Muscle of leg (tissue), 11 donors: Measurements from ENCODE around the gene HSPA12A. TPM values are rescaled to one million over a fixed set of nuclear protein-coding genes. Genes with fewer than 3 reads are reported as not detected.

Experiments used
- DNase-seq: peaks from one replicate; pipeline ENCODE4 v3.0.0; 2013
- H3K27ac ChIP-seq: one replicate; pipeline ENCODE4 v1.5.1; 2013; ENCODE audit warnings: mild to moderate bottlenecking, low read length, control low read depth
- H3K27me3 ChIP-seq: one replicate; pipeline ENCODE4 v1.6.1; 2013; ENCODE audit warnings: low read length; ENCODE audit not compliant: control insufficient read depth, insufficient read depth
- H3K36me3 ChIP-seq: one replicate; pipeline ENCODE4 v1.6.1; 2013; ENCODE audit warnings: low read length; ENCODE audit not compliant: control insufficient read depth, insufficient read depth
- H3K4me1 ChIP-seq: one replicate; pipeline ENCODE4 v1.6.1; 2013; ENCODE audit warnings: low read length; ENCODE audit not compliant: control insufficient read depth, insufficient read depth
- H3K4me3 ChIP-seq: one replicate; pipeline ENCODE4 v1.5.1; 2013; ENCODE audit warnings: low read length, control low read depth
- H3K9me3 ChIP-seq: replicated peaks from 2 replicates; pipeline ENCODE4 v1.6.1; 2013; ENCODE audit warnings: low read depth, low read length; ENCODE audit not compliant: control insufficient read depth
- WGBS: methylation state at CpG from one replicate; pipeline ENCODE4 v1.1.5; 2013; ENCODE audit warnings: missing lambda C conversion rate; ENCODE audit not compliant: insufficient coverage; 5-methylcytosine and 5-hydroxymethylcytosine counted together
- polyA plus RNA-seq, 8 donors: library from polyadenylated mRNA; unstranded; fragments of 120-200 nt; gene quantifications; one replicate each; pipeline versions ENCODE4 v1.2.1 to v1.2.3, GENCODE V29; 2013; ENCODE audit warnings: inconsistent platforms in 1 of 8, low replicate concordance in 1 of 8; ENCODE audit not compliant: insufficient read length in 8 of 8, insufficient read depth in 1 of 8
- total RNA-seq: library from RNA; stranded (reverse); fragments of 120-200 nt; gene quantifications from one replicate; pipeline ENCODE4 v1.2.4, GENCODE V29; 2013

The HSPA12A gene
- total and polyA plus RNA-seq, 9 donors = 5.5 to 10.8 (median 7.4) TPM

- peaks cover 42% of the 10 kb centered on the region for H3K27me3 ChIP-seq
- H3K27ac ChIP-seq = no peak overlapping the region
- H3K4me1 ChIP-seq = peaks cover 14% of the 10 kb centered on the region
- H3K36me3 ChIP-seq = no peaks in the 10 kb centered on the region
- no peaks in the 10 kb centered on the region for H3K9me3 ChIP-seq
- no peak overlapping the region for H3K4me3 ChIP-seq
- WGBS = 80% methylated on average over 12 of the region's 12 CpGs
- no peak for DNase-seq
These were observed 1.9 kb upstream of the HSPA12A start for GRCh38 chr10:116744163-116744753.

DNA sequence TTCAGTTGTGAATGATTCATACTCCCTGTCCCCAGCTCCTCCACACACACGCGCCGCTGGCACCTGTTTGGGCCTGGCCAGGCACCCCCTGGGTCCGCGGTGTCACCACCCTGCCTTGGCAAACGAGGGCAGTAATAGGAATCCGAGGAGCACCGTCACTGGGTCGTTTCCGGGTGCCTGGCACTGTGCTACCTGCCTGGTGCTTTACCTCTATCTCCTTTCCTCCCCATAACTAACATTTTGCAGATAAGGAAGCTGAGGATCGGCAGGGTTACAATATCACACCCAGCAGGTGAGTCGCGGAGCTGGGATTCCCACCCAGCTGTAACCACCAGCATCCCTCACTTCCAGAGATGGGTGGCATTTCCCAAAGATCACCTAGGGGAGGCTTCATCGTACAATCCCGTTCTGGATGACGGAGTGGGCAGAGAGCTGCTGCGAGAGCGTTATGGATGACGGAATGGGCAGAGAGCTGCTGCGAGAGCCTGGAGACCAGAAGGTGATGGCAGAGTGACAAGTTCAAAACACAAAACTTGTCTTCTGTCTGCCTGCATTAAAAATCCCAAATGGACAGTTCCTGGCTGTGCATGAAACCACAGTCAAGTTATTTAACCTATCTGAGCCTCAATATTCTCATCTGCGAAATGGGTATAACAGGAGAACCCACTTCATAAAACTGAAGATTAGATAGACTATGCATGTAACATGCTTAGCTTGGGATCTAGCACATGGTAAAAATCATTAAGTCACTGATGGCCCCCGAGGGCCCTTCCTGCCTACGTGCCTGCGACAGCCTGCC, 1.1 kb upstream of the HSPA12A start:
- H3K36me3 ChIP-seq = no peaks in the 10 kb centered on the region
- 44% methylated on average over 23 of the region's 24 CpGs for WGBS
- peak overlapping the region; percentile 44 for H3K4me3 ChIP-seq
- H3K9me3 ChIP-seq = no peaks in the 10 kb centered on the region
- H3K4me1 ChIP-seq = peaks cover 14% of the 10 kb centered on the region
- no peak overlapping the region for H3K27ac ChIP-seq
- H3K27me3 ChIP-seq = peaks cover 41% of the 10 kb centered on the region
- no peak for DNase-seq

DNA sequence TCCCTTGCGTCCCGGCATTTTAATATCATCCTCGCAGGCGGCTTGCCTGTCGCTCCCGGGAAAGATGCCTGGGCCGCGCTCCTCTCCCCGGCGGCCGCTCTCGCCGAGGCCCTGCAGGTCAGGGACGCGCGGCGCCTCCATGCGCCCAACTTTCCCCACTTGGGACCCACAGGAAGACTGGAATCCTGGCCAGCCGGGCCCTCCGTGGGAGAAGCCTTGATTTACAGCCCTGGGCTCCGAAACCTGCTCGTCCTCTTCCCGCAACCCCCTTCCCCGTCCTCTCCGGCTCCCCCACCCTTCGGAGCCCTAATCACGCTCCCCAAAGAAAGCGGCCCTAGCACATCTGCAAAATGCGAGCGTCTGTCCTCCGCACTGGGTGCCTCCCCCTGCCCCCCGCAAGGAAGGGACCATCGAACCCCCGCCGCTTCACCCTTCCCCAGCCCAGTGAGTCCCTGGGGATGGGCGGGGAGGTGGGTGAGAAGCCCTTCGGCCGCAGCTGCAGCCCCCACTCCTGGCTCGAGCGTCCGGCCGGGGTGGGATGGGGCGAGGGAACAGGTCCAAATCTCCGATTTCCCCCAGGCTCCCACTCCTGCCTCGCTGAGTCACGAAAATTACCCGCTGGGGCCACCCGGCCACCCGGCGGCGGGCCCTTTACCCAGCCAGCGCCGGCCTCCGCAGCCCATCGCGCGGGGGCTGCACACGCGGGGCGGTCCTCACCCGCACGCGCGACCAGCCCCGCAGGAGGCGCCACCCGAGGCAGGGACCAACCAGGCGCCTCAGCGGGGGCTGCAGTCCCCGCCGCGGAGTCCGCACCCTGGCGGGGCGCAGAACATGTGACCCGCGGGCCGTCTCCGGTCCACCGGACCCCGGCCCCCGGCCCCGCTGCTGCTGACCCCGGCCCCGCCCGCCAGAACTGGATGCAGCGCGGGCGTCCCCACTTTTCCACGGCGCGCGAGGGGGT, 695 bp downstream of the HSPA12A start:
- WGBS = 1% methylated on average over 74 of the region's 93 CpGs
- peak overlapping the region; percentile 57 for H3K4me3 ChIP-seq
- H3K27ac ChIP-seq = no peak overlapping the region
- H3K4me1 ChIP-seq = peaks cover 20% of the 10 kb centered on the region
- H3K27me3 ChIP-seq = peaks cover 41% of the 10 kb centered on the region
- no peaks in the 10 kb centered on the region for H3K9me3 ChIP-seq
- H3K36me3 ChIP-seq = no peaks in the 10 kb centered on the region
- DNase-seq = peak; percentile 32

- no peak overlapping the region for H3K27ac ChIP-seq
- no peaks in the 10 kb centered on the region for H3K9me3 ChIP-seq
- peak overlapping the region; percentile 57 for H3K4me3 ChIP-seq
- DNase-seq = peak; percentile 15
- peaks cover 40% of the 10 kb centered on the region for H3K27me3 ChIP-seq
- WGBS = 13% methylated on average over 6 of the region's 13 CpGs
- H3K4me1 ChIP-seq = peaks cover 20% of the 10 kb centered on the region
- no peaks in the 10 kb centered on the region for H3K36me3 ChIP-seq
These were observed 1.4 kb downstream of the HSPA12A start for GRCh38 chr10:116740971-116741370.

GRCh38 chr10:116738339-116738738, 4.0 kb downstream of the HSPA12A start:
- Histone ChIP-seq H3K27ac (no peak overlapping the region), H3K36me3 (no peaks in the 10 kb centered on the region), H3K9me3 (no peaks in the 10 kb centered on the region), H3K27me3 (peaks cover 21% of the 10 kb centered on the region), H3K4me1 (peaks cover 20% of the 10 kb centered on the region), H3K4me3 (no peak overlapping the region)
- no peak for DNase-seq
- WGBS = 97% methylated on average over 5 of the region's 5 CpGs

DNA sequence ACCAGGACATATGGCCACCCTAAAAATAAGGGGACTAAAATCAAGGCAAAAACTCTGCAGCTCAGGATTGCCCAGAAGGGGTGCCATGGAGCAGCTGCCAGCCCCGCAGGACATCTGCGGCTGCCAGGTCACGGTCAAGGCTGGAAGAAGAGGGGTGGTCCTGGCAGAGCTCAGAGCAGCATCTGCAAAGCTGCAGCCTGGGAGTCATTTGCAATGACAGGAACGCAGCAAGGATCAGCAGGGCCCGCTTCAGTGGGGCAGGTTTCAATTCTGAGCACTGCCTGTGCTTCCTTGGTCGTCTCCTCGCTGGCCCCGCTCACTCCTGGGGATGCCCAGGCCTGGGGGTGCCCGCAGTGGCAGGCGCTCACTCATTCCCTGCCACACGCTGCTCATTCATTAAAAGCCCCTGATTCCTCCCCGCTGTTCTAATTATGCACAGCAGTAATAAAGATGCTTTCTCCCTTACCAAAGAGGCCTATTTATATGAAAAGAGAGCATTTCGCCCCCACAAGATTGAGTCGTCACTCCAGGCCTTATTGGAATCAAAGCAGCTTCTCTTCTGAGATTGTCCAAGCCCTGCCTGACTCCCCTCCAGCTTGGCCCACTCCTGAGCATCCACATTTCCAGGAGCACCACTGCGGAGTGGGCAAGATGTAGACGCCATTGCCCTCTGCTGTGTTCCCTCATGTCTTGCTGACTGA, 4.6 kb downstream of the HSPA12A start:
- Histone ChIP-seq H3K27me3 (peaks cover 17% of the 10 kb centered on the region), H3K36me3 (no peaks in the 10 kb centered on the region), H3K27ac (no peak overlapping the region), H3K4me3 (no peak overlapping the region), H3K4me1 (peaks cover 16% of the 10 kb centered on the region), H3K9me3 (no peaks in the 10 kb centered on the region)
- DNase-seq = peak; percentile 23
- WGBS = 46% methylated on average over 13 of the region's 16 CpGs

DNA sequence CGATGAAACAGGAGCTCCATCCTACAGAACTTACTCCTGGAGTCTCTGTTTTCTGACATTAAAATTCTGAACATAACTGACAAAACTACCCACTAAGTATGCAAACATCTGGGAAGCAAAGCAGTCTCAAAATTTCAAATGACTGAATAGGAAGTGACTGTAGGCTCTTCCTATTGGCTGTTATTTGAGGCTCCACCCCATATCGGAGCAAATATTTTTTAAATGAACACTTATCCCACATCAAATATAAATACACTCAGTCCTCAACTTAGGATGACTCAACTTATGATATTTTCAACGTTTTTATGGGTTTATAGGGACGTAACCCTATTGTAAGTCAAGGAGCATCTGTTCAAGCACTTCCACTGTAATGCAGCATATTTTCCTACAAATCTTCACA, 8.8 kb downstream of the HSPA12A start:
- Histone ChIP-seq H3K9me3 (no peaks in the 10 kb centered on the region), H3K4me3 (no peak overlapping the region), H3K4me1 (peaks cover 7% of the 10 kb centered on the region), H3K27me3 (no peaks in the 10 kb centered on the region), H3K36me3 (no peaks in the 10 kb centered on the region), H3K27ac (no peak overlapping the region)
- no peak for DNase-seq
- 30% methylated on average over 2 of the region's 4 CpGs for WGBS

- H3K27me3 ChIP-seq = no peaks in the 10 kb centered on the region
- no peak overlapping the region for H3K4me3 ChIP-seq
- no peak for DNase-seq
- no peak overlapping the region for H3K27ac ChIP-seq
- no peaks in the 10 kb centered on the region for H3K36me3 ChIP-seq
- H3K9me3 ChIP-seq = no peaks in the 10 kb centered on the region
- H3K4me1 ChIP-seq = peaks cover 1% of the 10 kb centered on the region
- 65% methylated on average over 4 of the region's 8 CpGs for WGBS
These were observed 9.8 kb downstream of the HSPA12A start for GRCh38 chr10:116732573-116732972.

GRCh38 chr10:116730464-116731260, 11.7 kb downstream of the HSPA12A start:
- no peaks in the 10 kb centered on the region for H3K9me3 ChIP-seq
- no peak overlapping the region for H3K4me3 ChIP-seq
- H3K27me3 ChIP-seq = no peaks in the 10 kb centered on the region
- H3K4me1 ChIP-seq = no peaks in the 10 kb centered on the region
- no peak for DNase-seq
- H3K36me3 ChIP-seq = no peaks in the 10 kb centered on the region
- WGBS = 82% methylated on average over 12 of the region's 14 CpGs
- H3K27ac ChIP-seq = no peak overlapping the region
